ENCODE data around the gene RBM20. TPM values are rescaled to one million over a fixed set of nuclear protein-coding genes. Genes with fewer than 3 reads are reported as not detected.
"Not testable (repeated sequence)": the region's sequence is repeated elsewhere in the genome, so short reads cannot be mapped to it uniquely, and the experiment has no call there.

Gene RBM20
- total RNA-seq, 1 experiment from 2014 or later: 0.24 TPM

DNA sequence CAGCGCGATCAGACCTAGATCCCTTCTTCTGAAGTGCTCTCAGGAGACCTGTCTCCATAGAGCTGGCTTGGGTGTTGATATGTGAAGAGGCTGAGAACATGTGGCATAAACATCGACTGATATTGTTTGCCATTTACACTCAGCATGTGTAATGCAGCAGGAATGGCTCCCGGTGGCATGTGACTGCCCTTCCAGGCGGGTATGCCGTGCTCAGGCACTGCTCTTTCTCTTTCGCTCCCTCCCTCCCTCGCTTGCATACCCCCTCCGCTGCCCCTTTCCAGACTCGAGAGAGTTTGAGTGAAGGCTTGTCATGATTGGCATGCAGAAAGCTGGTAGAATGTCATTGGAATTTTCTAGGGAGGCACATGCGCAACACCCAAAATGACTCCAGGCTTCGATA is 120.2 kb downstream of the RBM20 start:
- DNase-seq (ENCODE audit: low spot score): no peak

DNA sequence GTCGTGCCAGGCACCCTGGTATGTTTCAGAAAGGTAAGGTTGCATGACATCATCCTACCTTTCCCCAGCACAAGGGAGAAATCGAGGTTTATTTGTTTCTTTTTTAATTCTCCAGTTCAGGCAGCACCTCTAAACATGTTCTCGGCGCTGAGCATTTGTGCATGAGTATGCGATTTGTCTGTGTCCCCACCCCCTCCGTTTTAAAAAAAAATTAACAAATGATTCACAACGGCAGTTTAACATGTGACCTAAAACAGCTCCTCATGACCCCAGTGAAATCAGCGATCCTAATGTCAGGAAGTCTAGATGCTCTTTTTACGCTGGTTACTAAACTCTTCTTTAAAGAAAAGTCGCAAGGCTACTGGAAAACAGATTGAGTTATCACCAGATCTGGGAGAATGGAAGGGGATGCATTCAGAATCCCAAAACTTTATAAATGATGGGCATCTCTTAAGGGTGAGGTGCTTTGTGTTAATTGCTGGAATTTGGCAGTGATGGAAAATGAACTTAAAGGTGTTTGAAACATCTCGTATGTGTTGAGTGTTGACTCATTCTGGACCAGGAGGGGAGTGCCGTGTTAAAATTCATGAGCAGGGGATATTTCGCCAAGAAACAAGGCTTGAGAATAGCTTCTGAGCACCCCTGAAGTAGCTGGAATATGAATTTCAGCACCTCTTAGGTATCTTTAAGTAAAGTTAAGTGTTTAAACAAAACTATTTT is 120.8 kb downstream of the RBM20 start:
- DNase-seq (ENCODE audit: low spot score): no peak

DNA sequence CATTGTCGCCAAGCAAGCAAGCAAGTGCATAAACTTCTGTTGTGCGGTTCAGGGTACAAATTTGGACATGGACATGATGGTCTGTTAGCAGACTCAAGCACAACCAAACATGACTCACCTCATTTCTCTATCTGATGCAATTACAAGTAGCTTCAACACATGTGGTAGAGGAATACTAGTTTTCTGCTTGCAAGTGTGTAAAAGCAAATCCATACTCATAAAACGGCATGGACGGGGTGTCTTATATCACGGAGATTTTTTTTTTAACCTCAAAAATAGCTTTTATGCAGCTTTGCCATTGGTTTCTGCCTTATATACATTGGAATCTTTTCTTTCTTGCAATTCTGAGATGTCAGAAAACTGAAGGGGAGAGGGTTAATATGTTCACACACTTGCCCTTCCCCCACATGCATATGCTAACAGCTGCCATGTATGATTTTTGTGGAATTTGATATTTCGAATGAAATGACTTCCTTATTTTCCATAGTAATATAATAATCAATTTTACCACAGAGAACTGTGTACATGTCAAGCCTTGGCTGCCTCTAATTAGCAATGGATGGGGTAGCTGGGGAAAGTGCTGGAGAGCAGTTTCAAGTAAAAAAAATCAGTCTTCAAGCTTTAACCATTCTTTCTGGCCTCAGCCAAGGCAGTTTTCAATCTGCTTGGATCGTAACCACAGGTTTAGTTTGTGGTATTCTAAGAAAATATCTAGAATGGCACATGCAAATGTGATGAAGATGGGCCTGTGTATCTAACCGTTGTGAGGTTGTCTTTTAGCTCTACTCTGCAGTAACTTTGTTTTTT is 121.6 kb downstream of the RBM20 start:
- no peak for DNase-seq (ENCODE audit: low spot score)

DNA sequence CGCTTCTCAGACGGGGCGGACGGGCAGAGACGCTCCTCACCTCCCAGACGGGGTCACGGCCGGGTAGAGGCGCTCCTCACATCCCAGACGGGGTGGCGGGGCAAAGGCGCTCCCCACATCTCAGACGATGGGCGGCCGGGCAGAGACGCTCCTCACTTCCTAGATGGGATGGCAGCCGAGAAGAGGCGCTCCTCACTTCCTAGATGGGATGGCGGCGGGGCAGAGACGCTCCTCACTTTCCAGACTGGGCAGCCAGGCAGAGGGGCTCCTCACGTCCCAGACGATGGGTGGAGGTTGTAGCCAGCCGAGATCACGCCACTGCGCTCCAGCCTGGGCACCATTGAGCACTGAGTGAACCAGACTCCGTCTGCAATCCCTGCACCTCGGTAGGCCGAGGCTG is 123.5 kb downstream of the RBM20 start:
- DNase-seq (ENCODE audit: low spot score): not testable (repeated sequence)

DNA sequence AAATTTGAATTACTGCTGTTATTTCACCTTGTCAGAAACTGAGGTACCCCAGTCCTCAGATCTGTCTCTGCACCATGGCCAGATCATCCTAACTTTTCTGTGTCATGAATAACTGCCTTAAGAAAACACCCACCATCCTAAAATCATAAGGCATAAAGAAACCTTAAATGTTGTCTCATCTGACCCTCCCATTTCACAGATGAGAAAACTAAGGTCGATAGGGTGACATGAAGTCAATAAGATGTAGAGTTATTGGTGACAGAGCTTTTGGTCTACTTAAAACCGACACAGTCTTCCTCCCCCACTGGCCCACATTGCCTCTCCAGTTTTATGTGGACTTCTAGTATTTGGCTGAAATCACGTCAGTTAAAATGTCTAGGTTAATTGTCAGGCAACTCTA is 126.1 kb downstream of the RBM20 start:
- DNase-seq (ENCODE audit: low spot score): no peak

DNA sequence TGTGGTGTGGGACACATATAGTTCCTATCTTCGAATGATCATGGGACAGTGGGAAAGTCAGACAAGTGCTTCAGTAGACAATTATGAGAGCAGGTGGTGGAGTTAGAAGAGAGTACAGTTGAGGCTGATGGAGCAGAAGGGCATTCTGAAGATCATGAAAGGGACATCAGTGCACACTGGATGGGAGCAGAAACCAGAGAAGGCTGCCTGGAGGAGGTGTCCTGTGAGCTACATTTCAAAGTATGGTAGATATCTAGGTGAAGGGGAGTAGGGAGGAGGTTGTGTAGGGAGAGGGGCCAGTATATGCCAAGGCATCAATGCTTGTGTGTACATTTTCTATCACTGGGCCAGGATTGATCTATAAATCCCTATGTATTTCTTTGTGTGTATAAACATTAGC is 127.3 kb downstream of the RBM20 start:
- DNase-seq (ENCODE audit: low spot score): no peak

DNA sequence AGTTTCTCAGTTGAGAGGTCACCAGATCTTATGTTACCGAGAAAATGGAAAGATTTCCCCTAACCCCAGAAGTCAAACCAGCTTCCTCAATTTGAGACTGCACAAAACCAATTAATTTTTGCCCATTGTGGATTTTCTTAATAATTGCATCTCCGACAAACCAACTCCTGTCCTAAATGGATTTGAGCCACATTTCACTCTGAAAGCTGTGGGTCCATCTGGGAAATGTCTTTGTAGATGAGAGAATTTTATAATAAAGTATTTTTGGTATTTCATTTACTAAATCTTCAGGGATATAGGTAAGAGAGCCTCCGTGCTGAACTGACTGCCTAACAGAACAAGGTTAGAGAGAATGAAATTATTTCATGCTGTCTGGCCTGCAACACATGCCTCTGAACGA is 127.9 kb downstream of the RBM20 start:
- DNase-seq (ENCODE audit: low spot score): no peak

DNA sequence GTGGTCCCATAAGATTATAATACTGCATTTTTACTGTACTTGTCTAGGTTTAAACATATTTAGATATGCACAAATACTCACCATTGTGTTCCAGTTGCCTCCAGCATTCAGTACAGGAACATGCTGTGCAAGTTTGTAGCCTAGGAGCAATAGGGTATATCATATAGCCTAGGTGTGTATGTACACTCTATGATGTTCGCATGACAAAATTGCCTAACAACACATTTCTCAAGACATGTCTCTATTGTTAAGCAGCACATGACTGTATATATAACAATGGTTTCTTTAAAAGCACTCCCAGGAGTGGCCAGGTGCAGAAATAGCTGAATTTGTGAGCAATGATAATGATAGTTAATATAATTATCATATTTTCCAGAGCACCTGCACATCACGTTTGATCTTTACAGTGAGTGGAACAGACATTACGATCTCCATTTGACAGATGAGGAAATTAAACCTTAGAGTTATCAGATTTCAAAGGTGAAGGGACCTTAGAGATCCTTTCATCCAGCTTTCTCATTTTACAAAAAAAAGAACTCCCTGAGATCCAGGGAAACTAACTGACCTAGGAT is 128.4 kb downstream of the RBM20 start:
- DNase-seq (ENCODE audit: low spot score): no peak

DNA sequence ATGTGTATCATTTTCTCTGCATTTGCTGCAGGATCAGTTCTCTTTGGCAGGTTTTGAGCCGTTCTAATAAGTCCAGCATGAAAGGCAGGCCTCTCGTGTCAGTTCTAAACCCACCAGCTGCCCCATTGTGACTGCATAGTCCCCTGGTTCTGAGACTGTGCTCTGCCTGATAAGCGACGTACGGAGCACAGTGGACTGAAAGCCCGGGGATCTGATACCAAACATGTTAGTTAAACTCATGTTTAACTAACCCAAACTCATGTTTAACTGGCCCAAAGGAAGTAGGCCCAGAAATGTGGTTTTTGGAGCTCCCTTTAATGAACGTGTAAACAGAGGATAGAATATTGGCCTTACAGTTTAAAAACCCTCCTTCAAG is 129.5 kb downstream of the RBM20 start:
- no peak for DNase-seq (ENCODE audit: low spot score)

DNA sequence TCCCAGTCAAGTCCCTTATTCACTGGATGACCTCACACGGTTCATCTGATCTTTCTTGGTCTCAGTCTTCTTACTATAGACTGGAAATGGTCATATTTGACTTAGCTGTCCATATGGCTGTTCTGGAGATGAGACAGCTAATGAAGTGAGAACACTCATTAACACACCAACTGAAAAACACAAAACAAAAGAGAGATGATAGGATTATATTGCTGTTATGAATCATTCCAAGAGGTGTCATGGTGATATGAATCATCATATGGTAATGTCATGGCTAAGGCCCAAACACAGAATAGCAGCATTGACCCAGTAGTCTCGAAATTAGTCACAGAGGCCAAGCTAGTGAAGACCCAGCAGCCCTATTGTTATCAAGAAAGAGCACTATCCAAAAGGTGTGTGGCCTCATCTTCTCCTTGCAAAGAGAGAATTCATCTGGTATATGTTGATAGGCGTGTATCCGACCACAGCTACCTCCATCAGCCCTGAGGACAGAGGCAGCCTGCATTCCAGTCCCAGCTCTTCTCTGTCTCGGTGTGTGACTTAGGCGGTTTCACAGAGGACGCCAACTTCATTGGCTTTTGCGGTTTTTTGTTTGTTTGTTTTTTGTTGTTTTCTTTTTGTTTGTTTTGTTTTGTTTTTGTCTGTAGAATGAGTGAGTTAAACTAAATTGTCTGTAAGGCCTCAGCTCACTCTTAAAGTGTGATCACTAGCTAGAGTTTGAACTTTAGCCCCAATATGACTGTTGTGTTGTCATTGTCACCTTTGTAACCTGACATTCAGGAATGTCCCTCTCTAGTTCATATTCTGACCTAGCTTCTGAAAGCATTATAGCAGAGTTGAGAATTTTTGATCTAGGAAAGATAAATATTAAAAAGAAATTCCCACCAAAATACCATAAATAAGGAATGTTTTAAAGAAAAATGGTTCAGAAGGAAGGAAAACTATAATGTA is 130.2 kb downstream of the RBM20 start:
- DNase-seq (ENCODE audit: low spot score): peak; percentile 90

DNA sequence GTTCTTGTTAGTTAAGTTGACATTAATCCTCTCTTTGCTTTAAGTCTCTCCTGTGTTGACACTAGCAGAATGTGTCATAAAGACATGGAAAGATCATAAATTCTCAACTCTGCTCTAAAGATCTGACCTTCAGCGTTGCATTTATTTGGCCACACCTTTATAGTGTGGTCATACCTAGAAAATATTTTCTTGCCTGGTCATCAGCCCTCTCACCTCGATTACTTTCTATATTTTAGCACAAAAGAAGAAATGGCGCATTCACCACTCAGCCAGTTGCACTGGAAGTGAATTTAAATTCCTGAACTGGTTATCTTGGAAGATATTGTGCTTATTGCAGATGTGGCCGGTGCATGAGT is 130.9 kb downstream of the RBM20 start:
- DNase-seq (ENCODE audit: low spot score): peak; percentile 42

DNA sequence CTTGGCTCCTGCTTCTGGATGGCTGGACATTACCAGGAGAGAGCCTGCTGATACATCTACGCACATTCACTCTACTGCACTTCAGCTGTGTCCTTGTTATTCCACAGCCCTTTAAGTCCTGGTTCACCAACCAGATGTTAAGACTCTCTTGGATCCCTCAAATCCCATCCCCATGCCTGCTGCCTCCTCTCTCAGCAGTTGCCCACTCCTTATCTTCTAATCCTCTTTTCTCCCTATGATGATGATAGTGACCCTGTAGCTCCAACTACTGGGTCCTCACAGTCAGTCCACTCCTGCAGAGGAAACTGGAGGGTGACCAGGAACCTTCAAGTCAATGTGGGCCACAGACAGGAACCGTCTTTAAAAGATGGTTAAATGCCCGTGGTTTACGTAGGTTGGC is 131.3 kb downstream of the RBM20 start:
- no peak for DNase-seq (ENCODE audit: low spot score)

DNA sequence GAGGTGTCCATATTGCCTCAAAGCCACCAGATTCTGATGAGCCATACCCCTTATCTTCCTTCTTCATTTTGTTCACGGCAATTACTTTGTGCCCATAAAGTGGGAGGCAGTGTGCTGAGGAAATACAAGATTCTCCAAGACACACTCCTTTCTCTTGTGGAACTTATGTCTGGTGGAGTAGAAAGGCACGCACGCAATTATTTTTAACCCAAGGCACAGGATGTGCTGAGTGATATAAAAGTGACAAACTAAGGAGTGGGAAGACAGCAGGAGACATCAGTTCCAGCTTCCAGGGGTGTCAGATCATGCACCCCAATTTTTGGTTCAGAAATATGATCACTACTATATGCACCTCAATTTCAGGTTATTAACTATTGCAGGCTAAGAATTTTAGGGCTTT is 132.9 kb downstream of the RBM20 start:
- DNase-seq (ENCODE audit: low spot score): no peak

DNA sequence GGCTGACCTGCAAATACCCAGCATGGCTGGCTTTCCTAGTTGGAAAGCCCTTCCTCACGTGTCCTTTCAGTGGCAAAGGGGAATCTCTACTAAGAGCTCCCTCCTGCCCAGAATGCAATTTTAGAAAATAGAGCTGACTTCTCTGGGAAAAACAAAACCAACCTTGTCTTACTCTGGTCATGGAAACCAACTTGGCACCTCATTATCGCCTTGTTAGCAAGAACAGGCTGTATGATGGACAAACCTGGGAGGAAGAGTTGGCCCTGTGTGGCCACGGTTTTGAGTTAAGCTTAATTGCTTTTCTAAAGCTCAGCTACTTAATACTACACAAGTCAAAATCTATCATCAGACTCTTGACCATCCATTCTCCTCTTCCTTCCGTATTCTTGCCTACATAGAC is 133.5 kb downstream of the RBM20 start:
- DNase-seq (ENCODE audit: low spot score): no peak

DNA sequence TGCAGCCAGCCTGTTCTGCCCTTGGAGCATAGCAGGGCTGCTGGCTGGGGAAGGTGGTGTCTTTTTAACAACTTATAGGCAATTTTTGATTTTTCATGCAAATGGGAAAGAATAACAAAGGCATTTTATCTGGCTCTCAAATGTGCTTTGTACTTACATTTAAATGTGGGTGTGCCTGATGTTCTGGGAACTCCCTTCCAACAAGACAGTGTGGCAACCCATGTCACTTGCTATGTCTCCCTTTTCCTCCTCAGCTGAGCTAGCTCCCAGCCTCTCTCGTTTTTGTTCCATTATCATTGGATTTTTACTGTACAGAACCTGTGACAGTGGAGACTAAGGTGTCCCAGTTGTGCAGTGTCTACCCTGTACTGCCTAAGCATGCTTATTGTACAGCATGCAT is 134.1 kb downstream of the RBM20 start:
- DNase-seq (ENCODE audit: low spot score): no peak

DNA sequence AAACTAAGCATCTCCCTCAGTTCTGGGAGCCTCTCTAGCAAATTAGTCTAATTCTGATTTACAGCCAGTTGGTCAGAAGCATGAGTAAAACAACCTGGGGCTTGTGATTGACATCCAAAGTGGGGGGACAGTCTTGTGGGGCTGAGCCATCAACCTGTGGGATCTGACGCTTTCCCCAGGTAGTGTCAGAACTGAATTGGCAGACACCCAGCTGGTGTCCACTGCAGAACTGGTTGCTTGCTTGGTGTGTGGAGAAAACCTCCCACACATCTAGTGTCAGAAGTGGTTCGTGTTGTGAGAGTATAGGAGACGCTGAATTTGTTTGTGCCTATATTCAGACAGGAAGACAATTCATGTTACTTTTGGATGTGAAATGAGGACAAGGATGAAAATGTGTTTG is 135.4 kb downstream of the RBM20 start:
- DNase-seq (ENCODE audit: low spot score): no peak

DNA sequence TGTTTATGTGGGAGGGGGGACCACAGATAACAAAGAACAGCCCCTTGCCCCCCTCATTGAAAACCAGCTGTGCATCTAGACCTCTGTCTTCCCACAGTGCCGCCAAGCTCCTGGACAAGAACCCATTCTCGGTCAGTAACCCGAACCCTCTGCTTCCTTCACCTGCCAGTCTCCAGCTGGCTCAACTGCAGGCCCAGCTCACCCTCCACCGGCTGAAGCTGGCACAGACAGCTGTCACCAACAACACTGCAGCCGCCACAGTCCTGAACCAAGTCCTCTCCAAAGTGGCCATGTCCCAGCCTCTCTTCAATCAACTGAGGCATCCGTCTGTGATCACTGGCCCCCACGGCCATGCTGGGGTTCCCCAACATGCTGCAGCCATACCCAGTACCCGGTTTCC is 136.6 kb downstream of the RBM20 start:
- no peak for DNase-seq (ENCODE audit: low spot score)

DNA sequence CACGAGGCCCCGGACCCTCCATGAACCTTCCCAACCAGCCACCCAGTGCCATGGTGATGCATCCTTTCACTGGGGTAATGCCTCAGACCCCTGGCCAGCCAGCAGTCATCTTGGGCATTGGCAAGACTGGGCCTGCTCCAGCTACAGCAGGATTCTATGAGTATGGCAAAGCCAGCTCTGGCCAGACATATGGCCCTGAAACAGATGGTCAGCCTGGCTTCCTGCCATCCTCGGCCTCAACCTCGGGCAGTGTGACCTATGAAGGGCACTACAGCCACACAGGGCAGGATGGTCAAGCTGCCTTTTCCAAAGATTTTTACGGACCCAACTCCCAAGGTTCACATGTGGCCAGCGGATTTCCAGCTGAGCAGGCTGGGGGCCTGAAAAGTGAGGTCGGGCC is 137.0 kb downstream of the RBM20 start:
- no peak for DNase-seq (ENCODE audit: low spot score)

DNA sequence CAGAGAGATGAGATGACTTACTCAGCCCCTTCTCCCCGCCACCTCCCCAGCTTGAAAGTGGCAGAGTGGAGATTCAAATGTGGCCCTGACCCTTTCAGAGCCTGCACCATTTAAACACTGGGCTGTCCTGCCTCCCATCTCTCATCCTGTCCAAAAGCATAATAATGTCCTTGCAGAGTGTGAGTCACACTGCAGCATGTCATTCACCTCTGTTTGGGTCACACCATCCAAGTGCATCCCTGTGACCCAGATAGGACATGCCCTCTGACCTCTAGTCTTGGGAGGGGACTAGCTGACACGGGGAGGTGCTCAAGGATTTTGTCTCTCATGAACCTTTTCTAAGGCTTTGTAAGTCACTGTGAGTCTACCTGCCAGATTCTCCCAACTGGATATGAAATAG is 138.5 kb downstream of the RBM20 start:
- DNase-seq (ENCODE audit: low spot score): no peak

DNA sequence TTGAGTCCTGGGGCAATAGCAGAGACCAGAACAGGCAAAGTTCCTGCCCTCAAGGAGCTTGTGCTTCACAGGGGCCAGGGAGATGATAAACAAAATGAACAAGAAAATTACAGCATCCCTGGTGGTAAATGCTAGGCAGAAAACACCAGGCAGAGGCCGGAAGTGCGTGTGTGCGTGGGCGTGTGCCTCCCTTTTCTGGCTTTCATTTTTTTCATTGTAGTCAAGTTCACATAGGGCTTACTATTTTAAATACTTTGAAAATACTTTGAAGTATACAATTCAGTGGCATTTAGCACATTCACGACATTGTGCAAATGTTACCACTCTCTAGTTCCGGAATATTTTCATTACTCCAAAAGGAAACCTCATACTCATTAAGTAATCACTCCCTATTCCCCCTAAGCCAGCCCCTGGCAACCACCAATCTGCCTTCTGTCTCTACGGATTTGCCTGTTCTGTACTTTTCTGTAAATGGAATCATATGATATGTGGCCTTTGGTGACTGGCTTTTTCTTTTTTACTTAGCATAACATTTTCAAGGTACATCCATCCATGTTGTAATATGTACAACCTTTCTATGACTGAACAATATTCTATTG is 139.5 kb downstream of the RBM20 start:
- DNase-seq (ENCODE audit: low spot score): no peak

DNA sequence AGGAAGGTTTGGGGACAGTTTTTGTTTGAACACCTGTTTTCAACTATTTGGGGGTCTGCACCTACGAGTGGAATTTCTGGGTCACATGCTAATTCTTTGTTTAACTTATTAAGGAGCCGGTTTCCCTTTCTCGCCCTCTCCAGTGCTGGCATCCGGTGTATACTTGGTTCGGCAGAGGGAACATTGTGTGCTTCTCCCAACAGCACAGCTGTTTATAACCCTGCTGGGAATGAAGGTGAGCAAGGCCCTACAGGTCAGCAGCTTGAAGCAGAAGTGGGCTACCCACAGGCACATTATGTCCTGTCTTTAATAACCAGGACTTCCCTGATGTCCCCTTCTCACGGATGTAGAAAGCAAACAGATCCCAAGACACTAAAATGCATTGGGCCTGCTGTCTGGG is 140.1 kb downstream of the RBM20 start:
- DNase-seq (ENCODE audit: low spot score): no peak

DNA sequence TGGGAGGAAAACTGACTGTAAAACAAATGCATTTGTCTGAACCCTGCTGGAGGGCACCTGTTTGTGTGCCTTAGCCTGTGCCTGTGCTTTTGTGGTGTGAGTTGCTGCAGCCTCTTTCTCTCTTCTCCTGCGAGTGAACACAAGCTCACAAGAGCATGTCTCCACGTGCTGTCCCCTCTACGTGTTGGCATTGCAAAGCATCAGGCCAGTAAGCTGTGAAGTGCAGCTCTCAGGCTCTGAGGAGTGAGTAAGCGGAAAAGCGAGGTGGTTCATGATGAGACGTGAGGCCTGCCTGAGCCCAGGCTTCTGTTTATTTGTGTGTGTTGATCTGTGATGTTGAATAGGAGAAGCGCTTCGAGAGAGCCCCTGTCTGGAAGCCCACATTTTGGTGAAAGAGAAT is 142.0 kb downstream of the RBM20 start:
- DNase-seq (ENCODE audit: low spot score): no peak

Measured in A172 (cell line).